ENCODE data around the gene C16orf78. TPM values are rescaled to one million over a fixed set of nuclear protein-coding genes. Genes with fewer than 3 reads are reported as not detected.

The C16orf78 gene
- total and polyA plus RNA-seq, 11 donors = not detected

GRCh38 chr16:49396206-49396720, 22.7 kb downstream of the C16orf78 start:
- WGBS, 4 donors = 71 to 78% (median 76%) methylated on average over 11 to 12 of the region's 12 CpGs
- Histone ChIP-seq H3K4me3 (no peak overlapping the region), H3K4me1 (no peaks in the 10 kb centered on the region), H3K27ac (no peak overlapping the region), H3K27me3 (peaks cover 0 to 11% (median 0%) of the 10 kb centered on the region in 9 donors), H3K9me3 (no peaks in the 10 kb centered on the region), H3K36me3 (no peaks in the 10 kb centered on the region)
- ATAC-seq (no peak), DNase-seq (no peak)
- intact Hi-C loops (cut with DNase I) = no loop called here
- TF ChIP-seq CTCF (IDR thresholded peaks at IDR 0.05) (no peak), POLR2A (IDR thresholded peaks at IDR 0.05) (no peak)

- DNase-seq (no peak), ATAC-seq (no peak)
- intact Hi-C loops (cut with DNase I) = no loop called here
- no peaks in the 10 kb centered on the region for H3K36me3 ChIP-seq
- H3K4me3 ChIP-seq = no peak overlapping the region
- H3K4me1 ChIP-seq = no peaks in the 10 kb centered on the region
- H3K9me3 ChIP-seq = peaks cover 0 to 8% (median 2%) of the 10 kb centered on the region in 12 donors
- H3K27me3 ChIP-seq = peaks cover 0 to 4% (median 0%) of the 10 kb centered on the region in 9 donors
- 89 to 92% (median 90%) methylated on average over 6 of the region's 6 CpGs for WGBS, 4 donors
- TF ChIP-seq CTCF (IDR thresholded peaks at IDR 0.05) (no peak), POLR2A (IDR thresholded peaks at IDR 0.05) (no peak)
- H3K27ac ChIP-seq = no peak overlapping the region
These were observed 25.2 kb downstream of the C16orf78 start for GRCh38 chr16:49398761-49399160.

GRCh38 chr16:49399594-49400364, 26.2 kb downstream of the C16orf78 start:
- Histone ChIP-seq H3K9me3 (peaks cover 0 to 8% (median 2%) of the 10 kb centered on the region in 12 donors), H3K27me3 (peaks cover 0 to 4% (median 0%) of the 10 kb centered on the region in 9 donors), H3K27ac (no peak overlapping the region), H3K36me3 (no peaks in the 10 kb centered on the region), H3K4me1 (no peaks in the 10 kb centered on the region), H3K4me3 (no peak overlapping the region)
- intact Hi-C loops (cut with DNase I) = loop anchor here in 2 of 10 donors (10.0 kb wide), 2 partner anchors 95 to 345 kb away; no protein-coding TSS in a partner anchor
- ATAC-seq (no peak), DNase-seq (no peak)
- TF ChIP-seq POLR2A (IDR thresholded peaks at IDR 0.05) = no peak
- TF ChIP-seq CTCF (IDR thresholded peaks at IDR 0.05) = no peak
- 74 to 82% (median 77%) methylated on average over 9 of the region's 9 CpGs for WGBS, 4 donors

GRCh38 chr16:49400611-49401010, 27.0 kb downstream of the C16orf78 start:
- Histone ChIP-seq H3K4me3 (no peak overlapping the region), H3K36me3 (no peaks in the 10 kb centered on the region), H3K27me3 (peaks cover 0 to 4% (median 0%) of the 10 kb centered on the region in 9 donors), H3K4me1 (no peaks in the 10 kb centered on the region), H3K27ac (no peak overlapping the region), H3K9me3 (peaks cover 0 to 8% (median 2%) of the 10 kb centered on the region in 12 donors)
- ATAC-seq (no peak), DNase-seq (no peak)
- intact Hi-C loops (cut with DNase I) = loop anchor here in 2 of 10 donors (10.0 kb wide), 2 partner anchors 94 to 344 kb away; no protein-coding TSS in a partner anchor
- WGBS, 4 donors = 92 to 95% (median 93%) methylated on average over 7 of the region's 7 CpGs
- no peak for TF ChIP-seq POLR2A (IDR thresholded peaks at IDR 0.05)
- no peak for TF ChIP-seq CTCF (IDR thresholded peaks at IDR 0.05)

Measured in heart left ventricle (tissue), 16 donors.